Kidney epithelial cell (primary cell): ENCODE results near the gene THEMIS. TPM values are rescaled to one million over a fixed set of nuclear protein-coding genes. Genes with fewer than 3 reads are reported as not detected.
A peak's percentile ranks its signal among the peaks of the same experiment; 100 is the strongest.
"Not testable (repeated sequence)": the region's sequence is repeated elsewhere in the genome, so short reads cannot be mapped to it uniquely, and the experiment has no call there.

Experiments
- DNase-seq: peaks from one replicate; pipeline ENCODE4 v3.0.0-alpha.2; 2010; ENCODE audit warnings: low read depth
- H3K27me3 ChIP-seq: 2 replicates; pipeline ENCODE4 v1.6.0; 2011; ENCODE audit warnings: low read length; ENCODE audit not compliant: control insufficient read depth, insufficient read depth
- H3K36me3 ChIP-seq: 2 replicates; pipeline ENCODE4 v1.5.1; 2011; ENCODE audit warnings: low read length; ENCODE audit not compliant: control insufficient read depth, insufficient read depth
- H3K4me3 ChIP-seq: 2 replicates; pipeline ENCODE4 v1.5.1; 2011; ENCODE audit warnings: low read depth, mild to moderate bottlenecking, control low read depth, low read length
- total RNA-seq: library from RNA; depleted of rRNA; stranded (reverse); fragments of >200 nt; gene quantifications from 2 replicates; pipeline ENCODE4 v1.2.3, GENCODE V29; 2015
- TF ChIP-seq, protein P1 (sequence below): IDR thresholded peaks from 2 replicates; pipeline ENCODE4 v1.5.1; 2011; ENCODE audit warnings: mild to moderate bottlenecking, moderate library complexity, low read length, control low read depth, inconsistent platforms; ENCODE audit not compliant: insufficient read depth, poor library complexity, severe bottlenecking

THEMIS gene
- total RNA-seq, 1 donor from 2014 or later: not detected

DNA sequence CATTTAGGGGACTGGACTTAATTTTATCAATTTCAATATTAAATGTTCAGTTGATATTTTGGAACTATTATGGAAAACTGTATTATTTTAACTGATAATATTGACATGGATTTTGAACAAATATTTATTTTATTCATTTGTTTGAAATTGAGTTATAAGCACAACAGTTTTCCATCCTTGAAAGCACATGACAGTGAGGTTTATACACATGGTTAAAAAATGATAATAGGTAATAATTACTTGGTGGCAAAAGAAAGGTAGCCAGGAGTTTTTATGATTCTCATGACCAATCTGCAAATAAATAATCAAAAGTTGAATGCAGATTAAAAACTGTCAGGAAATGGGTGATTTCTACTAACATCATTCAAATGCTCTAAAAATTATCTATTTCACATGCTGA, 210.3 kb downstream of the THEMIS start:
- DNase-seq: no peak
- no peaks in the 10 kb centered on the region for H3K27me3 ChIP-seq
- H3K36me3 ChIP-seq: no peaks in the 10 kb centered on the region
- H3K4me3 ChIP-seq: no peak overlapping the region
- TF ChIP-seq, protein P1, sequence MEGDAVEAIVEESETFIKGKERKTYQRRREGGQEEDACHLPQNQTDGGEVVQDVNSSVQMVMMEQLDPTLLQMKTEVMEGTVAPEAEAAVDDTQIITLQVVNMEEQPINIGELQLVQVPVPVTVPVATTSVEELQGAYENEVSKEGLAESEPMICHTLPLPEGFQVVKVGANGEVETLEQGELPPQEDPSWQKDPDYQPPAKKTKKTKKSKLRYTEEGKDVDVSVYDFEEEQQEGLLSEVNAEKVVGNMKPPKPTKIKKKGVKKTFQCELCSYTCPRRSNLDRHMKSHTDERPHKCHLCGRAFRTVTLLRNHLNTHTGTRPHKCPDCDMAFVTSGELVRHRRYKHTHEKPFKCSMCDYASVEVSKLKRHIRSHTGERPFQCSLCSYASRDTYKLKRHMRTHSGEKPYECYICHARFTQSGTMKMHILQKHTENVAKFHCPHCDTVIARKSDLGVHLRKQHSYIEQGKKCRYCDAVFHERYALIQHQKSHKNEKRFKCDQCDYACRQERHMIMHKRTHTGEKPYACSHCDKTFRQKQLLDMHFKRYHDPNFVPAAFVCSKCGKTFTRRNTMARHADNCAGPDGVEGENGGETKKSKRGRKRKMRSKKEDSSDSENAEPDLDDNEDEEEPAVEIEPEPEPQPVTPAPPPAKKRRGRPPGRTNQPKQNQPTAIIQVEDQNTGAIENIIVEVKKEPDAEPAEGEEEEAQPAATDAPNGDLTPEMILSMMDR: no peak

DNA sequence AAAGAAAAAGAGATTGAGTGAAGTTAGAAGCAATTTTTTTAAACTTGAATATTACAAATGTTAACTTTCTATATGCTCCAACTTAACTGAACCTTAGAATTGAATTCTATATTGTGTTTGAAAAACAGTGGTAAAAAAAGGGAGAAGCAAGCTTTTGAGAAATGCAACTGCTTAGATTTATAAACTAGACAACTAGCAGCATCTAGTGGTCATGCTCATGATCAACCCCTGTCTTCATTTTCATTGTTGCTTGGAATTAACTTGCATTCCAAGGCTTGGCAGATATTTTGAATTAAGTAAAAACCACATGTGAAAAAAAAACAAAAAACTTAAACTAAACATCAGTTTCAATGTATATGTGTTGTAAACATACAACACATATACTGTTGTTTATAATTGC, 210.8 kb downstream of the THEMIS start:
- TF ChIP-seq, protein P1: peak; percentile 67
- Histone ChIP-seq H3K36me3 (no peaks in the 10 kb centered on the region), H3K27me3 (no peaks in the 10 kb centered on the region), H3K4me3 (no peak overlapping the region)
- no peak for DNase-seq

DNA sequence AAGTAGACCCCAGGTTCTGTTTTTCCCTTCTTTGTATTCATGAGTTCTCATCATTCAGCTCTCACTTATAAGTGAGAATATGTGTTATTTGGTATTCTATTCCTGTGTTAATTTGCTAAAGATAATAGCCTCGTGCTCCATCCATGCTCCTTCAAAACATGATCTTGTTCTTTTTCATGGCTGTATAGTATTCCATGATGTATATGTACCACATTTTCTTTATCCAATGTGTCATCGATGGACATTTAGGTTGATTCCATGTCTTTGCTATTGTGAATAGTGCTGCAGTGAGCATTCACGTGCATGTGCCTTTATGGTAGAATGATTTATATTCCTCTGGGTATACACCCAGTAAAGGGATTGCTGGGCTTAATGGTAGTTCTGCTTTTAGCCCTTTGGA, 213.4 kb downstream of the THEMIS start:
- H3K4me3 ChIP-seq, H3K27me3 ChIP-seq, H3K36me3 ChIP-seq, DNase-seq: not testable (repeated sequence)

DNA sequence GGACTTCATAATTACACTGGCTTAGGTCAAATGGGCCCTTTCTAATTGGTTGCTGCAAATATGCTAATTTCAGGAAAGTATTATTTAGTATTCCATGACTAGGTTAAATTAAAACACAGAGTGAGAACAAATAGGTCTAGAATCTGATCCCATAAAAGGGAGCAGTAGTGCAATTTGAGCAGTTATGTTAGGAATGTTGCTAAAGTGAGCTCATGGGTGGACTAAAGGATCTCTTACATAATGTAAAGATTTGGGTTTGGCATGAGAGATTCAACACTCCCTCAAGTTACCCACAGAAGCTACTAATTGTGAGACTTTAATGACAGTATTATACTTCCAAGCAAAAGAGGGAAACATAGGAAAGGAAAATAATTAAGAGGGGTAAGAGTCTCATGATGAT, 214.8 kb downstream of the THEMIS start:
- Histone ChIP-seq H3K4me3 (no peak overlapping the region), H3K27me3 (no peaks in the 10 kb centered on the region), H3K36me3 (no peaks in the 10 kb centered on the region)
- DNase-seq: no peak
- TF ChIP-seq, protein P1: no peak

DNA sequence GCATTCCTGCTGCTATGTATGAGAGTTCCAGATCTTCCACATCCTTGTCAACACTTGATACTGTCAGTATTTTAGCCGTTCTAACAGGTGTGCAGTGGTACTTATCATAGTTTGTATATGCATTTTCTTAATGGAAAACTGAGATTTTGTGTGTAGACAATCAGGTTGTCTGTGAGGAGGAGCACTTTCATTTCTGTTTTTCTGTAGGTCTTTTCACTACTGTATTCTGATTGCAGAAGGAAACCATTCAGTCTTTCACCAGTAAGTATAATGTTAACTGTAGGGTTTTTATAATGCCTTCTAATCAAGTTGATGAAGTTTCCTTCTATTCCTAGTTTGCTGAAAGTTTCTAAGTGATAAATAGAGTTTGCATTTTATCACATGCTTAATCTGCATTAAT, 216.4 kb downstream of the THEMIS start:
- H3K27me3 ChIP-seq: no peaks in the 10 kb centered on the region
- TF ChIP-seq, protein P1: no peak
- no peaks in the 10 kb centered on the region for H3K36me3 ChIP-seq
- DNase-seq: no peak
- H3K4me3 ChIP-seq: no peak overlapping the region
